Cerebellar cortex (tissue), 1 donor: ENCODE results near the gene AADAC.
"Not testable (repeated sequence)": the region's sequence is repeated elsewhere in the genome, so short reads cannot be mapped to it uniquely, and the experiment has no call there.

Source experiments
- DNase-seq: peaks from one replicate; pipeline ENCODE4 v3.0.0-alpha.2; 2015; ENCODE audit warnings: low spot score

The AADAC gene

DNA sequence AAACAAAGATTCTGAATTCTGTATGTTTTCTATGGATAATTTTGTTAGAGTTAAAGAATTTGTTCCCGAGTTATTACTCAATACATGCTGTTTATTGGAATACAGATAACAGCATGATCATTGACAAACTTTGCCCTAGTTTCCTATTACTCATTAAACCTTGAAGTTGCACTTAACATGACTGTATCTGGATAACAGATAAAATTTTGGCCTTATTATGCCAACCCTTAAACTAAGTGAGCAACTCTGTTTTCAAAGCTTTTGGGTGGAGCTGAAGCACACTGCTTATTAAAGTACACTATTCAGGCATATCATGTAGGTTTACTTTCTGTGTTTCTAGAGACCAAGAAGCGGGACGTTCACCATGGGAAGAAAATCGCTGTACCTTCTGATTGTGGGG lies at the start of gene AADAC:
AADAC (plus strand) TSS at position 318 of the 400 bp plus-strand sequence; CDS start at position 365, 47 bp downstream.
- no peak for DNase-seq

DNA sequence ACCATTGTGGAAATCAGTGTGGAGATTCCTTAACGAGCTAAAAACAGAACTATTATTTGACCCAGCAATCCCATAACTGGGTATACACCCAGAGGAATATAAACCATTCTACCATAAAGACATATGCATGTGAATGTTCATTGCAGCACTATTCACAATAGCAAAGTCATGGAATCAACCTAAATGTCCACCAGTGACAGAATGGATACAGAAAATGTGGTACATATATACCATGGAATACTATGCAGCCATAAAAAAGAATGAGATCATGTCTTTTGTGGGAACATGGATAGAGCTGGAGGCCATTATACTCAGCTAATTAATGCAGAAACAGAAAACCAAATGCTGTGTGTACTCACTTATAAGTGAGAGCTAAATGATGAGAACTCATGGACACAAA lies 49.2 kb upstream of the AADAC start:
- not testable (repeated sequence) for DNase-seq

- no peak for DNase-seq
These were observed 48.2 kb upstream of the AADAC start for GRCh38 chr3:151765685-151766084.

DNA sequence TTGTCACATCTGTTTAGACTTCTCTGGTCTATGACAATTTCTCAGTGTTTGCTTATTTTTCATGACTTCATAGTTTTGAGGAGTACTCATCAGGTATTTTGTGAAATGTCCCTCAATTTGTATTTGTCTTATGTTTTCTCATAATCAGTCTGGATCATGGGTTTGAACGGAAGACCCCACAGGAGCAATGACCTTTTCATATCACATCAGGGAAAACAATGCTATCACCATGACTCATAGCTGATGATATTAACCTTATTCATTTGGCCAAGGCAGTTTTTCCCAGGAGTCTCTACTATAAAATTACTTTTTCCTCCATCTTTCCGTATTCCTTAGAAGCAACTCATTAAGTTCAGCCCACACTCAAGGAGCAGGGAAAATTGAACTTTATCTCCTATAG lies 47.5 kb upstream of the AADAC start:
- no peak for DNase-seq

- no peak for DNase-seq
These were observed 45.5 kb upstream of the AADAC start for GRCh38 chr3:151768393-151768930.

DNA sequence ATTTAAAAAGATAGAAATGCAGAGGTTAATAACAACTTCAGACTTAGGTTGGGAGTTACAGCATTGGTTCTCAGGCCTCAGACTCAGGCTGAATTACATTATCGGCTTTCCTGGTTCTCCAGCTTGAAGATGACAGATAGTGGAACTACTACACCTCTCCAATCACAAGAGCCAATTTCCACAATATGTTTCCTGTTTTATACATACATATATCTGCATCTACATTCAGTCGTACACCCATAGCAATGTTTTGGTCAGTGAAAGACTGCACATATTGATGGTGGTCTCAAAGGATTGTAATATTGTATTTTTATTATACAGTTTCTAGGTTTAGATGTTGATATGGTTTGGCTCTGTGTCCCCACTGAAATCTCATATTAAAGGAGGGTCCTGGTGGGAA lies 44.7 kb upstream of the AADAC start:
- DNase-seq: no peak

DNA sequence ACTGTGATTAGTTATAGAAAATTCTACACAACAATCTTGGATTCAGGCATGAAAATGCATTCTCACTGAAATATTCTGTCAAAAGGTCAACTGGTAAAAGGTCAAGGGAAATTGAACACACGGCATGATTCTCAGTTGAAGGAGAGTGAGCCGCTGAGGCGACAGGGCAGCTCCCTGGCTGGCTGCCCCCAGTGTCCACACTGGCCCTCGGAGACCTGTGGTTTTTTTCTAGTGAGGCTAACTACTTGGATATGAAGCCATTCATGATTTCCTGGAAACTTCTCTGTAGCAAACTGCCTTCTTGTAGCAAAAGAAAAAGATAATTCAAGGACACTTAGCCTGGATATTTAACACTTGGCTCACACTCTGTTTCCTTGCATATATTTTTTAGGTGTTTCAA lies 43.0 kb upstream of the AADAC start:
- DNase-seq: no peak

DNA sequence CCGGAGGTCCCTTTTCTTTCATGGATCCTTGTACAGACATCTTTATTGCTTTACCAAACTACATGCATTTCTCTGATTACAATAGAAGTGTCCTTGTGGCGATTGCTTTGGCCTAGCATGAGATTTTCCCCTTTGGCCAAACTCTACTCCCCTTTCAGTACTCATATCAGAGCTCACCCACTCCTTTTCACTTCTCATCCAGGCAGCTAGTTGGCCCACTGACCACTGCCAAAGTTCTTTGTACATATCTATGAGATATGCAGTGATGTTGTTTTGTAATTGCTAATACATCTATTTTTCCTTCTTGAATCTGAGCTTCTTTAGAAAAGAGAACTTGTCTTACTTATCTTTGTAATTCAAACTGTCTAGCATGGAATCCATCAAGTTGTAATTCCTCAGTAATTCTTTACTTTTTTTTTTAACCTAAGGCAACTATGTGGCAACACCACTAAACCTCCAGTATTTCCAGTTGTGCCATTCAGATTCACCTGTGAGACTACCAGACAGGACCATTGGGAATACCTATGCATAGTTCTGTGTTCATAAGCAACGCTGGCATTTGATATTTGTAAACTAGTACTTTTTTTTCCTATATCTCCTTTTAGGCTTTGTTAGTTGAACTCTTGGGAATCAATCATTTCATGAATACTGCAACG lies 41.0 kb upstream of the AADAC start:
- no peak for DNase-seq

- DNase-seq: no peak
These were observed 39.7 kb upstream of the AADAC start for GRCh38 chr3:151774235-151774634.

GRCh38 chr3:151774910-151775309 lies 39.0 kb upstream of the AADAC start:
- no peak for DNase-seq

- no peak for DNase-seq
These were observed 38.3 kb upstream of the AADAC start for GRCh38 chr3:151775314-151776258.

DNA sequence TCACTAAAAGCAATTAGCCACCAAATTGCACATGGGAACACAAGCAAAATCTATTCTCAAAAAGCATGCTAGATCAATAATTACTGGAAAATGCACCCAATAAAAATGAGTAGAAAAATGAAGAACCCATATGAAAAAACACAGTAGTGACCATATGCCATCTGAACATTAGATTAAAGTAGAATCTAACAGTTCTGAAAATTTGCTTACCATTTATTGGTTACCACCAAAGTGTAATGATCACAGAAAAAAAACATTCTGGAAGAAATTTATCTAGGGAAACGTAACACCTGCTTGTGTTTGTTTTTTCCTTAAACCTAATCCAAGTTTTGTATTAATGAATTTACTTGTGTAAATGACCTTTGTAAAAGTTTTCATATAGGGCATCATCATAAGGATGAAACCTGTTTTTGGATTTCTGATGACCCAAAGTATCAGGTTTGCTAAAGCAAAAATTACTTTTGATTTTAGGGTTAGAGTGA lies 37.6 kb upstream of the AADAC start:
- DNase-seq: no peak

- DNase-seq: no peak
These were observed 36.0 kb upstream of the AADAC start for GRCh38 chr3:151777880-151778279.

- DNase-seq: no peak
These were observed 26.3 kb upstream of the AADAC start for GRCh38 chr3:151787626-151788025.

- DNase-seq: no peak
These were observed 25.5 kb upstream of the AADAC start for GRCh38 chr3:151788401-151788800.

DNA sequence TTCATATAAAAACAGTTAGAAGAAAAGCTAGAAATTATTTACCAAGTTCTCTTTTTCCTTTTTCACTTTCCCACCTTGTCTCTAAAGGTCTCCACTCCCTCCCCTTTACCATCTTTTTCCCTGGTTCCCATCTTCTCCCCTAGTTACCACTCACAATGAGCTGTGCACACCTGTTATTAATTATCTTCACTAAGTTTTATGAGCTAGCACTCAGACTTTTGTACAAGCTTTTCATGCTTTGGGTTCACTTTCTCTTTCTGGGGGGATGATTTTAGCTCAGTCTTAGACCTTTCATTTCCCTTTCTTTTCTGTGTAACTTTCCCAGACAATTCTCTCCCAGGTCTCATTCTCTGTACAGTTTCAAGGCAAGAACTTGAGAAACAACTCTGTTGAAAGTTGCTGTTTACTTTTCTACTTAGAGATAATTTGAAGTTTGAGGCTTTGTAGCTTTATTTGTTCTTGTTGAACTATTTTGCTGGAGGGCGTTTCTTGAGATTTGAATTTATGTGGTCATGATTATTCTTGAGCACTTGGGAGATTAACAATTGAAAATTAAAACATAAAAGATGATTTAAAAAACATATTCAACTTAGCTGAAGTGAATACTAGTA lies 24.0 kb upstream of the AADAC start:
- no peak for DNase-seq

DNA sequence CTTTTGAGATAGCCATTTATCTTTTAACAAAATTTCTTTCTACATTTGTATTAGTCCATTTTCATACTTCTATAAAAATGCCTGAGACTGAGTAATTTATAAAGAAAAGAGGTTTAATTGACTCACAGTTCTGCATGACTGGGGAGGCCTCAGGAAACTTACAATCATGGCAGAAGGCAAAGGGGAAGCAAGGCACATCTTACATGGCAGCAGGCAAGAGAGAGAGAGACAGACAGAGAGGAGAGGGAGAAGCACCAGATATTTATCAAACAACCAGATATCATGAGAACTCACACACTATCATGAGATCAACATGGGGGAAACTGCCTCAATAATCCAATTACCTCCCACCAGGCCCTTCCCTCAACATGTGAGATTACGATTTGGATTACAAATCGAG lies 23.2 kb upstream of the AADAC start:
- DNase-seq: not testable (repeated sequence)

DNA sequence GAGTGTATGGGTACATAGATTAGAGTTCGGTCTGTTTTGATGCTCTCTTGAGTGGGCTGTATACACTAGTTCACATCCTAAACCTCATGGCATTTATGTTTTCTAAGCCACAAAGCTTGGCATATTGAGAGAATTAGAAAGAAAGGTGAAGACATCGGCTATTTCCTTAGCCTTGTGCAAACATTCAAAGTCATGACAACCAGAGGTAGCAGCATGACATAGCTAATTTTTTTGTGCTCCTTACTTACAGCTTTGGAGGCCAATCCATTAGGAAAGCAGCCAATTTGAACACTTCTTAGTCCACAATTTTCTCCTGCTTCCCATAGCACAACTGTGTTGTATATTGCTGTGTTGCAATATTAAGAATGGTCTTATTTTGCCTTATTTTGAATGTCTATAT lies 21.5 kb upstream of the AADAC start:
- no peak for DNase-seq

DNA sequence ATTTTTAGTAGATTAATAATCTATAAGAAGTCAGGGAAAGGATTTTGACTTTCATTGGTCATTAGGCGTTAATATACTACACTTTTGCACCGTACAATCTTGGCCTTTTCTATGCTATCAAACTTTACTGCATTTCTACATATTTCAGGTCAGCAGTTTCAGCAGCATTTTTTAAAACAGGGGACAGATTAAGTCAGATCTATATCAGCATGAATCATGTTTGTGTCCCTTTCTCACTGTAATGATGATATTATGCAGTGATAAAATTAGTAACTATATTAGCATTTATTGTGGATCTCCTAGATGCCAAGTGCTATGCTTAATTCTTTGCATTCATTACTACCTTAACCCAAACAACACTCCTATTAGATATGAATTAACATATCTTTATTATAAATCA lies 20.3 kb upstream of the AADAC start:
- no peak for DNase-seq

DNA sequence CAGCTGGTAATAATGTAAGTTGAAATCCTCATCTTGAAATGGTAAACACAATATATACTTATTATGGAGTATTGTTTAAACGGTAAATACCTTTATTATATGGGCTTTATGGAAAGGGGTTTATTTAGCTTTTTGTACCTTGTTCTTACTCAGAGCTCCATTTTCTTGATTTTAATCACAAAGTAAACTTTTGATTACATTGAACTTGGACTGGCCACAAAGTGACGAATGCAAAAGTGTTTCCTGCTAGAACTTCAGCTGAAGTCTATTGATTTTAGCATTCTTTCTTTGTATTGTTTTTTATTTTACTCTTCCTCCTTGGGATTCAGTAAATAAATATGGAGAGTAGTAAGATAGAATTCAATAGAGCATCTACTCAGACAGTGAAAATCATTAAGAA lies 19.8 kb upstream of the AADAC start:
- no peak for DNase-seq

GRCh38 chr3:151795276-151795675 lies 18.6 kb upstream of the AADAC start:
- DNase-seq: no peak

- no peak for DNase-seq
These were observed 17.7 kb upstream of the AADAC start for GRCh38 chr3:151796105-151796680.
